Measurements from ENCODE around the gene PRKCD.

PRKCD gene

GRCh38 chr3:53188720-53189119, 27.7 kb downstream of the PRKCD start:
- no peak for DNase-seq

GRCh38 chr3:53189276-53189675, 28.3 kb downstream of the PRKCD start:
- DNase-seq, result no peak

GRCh38 chr3:53190659-53191058, 29.6 kb downstream of the PRKCD start:
- DNase-seq, result no peak

DNA sequence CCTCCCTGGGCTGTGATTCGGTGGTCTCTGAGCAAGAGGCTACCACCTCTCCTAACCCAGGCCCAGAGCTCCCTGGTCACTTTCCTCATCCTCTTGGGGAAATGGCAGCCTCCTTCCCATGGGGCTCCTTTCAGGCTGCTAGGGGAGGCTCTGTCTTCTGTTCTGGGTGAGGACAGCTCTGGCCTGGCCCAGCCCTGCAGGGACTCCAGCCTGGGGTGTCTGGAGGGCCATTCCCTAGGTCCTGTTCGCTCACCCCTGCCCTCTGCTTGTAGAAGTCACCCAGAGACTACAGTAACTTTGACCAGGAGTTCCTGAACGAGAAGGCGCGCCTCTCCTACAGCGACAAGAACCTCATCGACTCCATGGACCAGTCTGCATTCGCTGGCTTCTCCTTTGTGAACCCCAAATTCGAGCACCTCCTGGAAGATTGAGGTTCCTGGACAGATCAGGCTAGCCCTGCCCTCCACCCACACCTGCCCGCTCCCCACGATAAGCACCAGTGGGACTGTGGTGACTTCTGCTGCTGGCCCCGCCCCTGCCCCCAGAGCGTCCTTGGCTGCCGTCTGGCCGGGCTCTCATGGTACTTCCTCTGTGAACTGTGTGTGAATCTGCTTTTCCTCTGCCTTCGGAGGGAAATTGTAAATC, 30.9 kb downstream of the PRKCD start:
- no peak for DNase-seq

GRCh38 chr3:53192608-53193007, 31.6 kb downstream of the PRKCD start:
- no peak for DNase-seq

- DNase-seq, result no peak
These were observed 32.6 kb downstream of the PRKCD start for GRCh38 chr3:53193466-53194209.

GRCh38 chr3:53194210-53195065, 33.4 kb downstream of the PRKCD start:
- DNase-seq, result no peak

DNA sequence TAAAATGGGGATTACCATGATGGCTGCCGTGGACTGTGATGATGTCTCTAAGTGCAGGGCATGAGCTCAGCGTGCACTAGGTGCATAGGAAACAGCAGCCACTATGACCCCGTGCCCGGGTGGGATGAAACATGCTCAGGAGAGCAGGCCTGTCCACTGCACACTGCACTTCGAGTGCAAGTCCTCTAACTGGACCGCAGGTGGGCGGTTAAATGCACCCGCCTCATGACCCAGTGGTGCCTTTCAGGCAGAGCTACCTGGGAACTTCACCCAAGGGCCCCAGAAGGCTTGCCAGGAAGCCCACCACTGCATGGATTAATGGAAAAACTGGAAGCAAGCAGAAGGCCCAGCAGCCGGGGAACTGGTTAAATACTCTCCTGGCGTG, 34.0 kb downstream of the PRKCD start:
- no peak for DNase-seq

DNA sequence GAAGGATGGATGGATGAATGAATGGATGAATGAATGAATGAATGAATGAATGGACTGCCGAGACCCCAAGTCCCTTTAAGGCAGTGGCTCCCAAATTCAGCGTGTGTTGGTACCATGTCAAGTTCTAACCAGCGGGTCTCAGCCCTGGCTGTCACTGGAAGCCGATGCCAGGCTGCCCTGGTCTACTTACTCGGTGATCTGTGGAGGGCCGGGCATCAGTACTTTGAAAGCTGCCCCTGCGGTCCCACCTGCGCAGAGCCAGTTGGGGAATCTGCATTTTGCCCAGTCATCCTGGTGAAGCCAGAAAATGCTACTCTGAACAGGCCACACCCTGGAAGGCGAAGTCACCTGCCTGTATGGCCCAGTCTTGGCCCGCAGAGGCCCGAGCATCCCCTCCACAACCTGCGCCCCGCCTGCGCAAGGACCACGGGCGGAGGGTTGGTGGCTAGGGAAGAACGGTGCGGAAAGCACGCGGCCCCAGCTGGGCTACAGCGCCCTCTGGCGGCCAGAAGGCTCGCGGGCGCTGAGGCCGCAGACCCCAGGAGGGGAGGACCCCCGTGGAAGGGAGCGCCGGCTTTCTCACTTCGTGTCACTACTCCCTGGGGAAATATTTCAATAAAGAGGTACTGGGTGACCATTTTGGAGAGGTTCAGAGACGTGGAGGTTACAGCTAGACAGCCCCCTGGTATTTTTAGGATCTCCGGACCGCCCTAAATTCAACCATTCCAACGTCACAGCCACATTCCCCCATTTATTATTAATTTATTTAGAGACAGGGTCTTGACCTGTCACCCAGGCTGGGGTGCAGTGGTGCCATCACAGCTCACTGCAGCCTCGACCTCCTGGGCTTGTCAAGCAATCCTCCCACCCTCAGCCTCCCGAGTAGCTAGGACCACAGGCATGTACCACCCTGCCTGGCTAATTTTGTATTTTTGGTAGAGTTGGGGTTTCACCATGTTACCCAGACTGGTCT, 34.9 kb downstream of the PRKCD start:
- DNase-seq, result peak in 16 of 51 donors; percentile 10 to 56 (median 21)

- DNase-seq, result peak in 6 of 51 donors; percentile 17 to 26 (median 20)
These were observed 35.8 kb downstream of the PRKCD start for GRCh38 chr3:53196575-53197407.

GRCh38 chr3:53198256-53198977, 37.4 kb downstream of the PRKCD start:
- DNase-seq, result no peak

- no peak for DNase-seq
These were observed 38.0 kb downstream of the PRKCD start for GRCh38 chr3:53198996-53199395.

DNA sequence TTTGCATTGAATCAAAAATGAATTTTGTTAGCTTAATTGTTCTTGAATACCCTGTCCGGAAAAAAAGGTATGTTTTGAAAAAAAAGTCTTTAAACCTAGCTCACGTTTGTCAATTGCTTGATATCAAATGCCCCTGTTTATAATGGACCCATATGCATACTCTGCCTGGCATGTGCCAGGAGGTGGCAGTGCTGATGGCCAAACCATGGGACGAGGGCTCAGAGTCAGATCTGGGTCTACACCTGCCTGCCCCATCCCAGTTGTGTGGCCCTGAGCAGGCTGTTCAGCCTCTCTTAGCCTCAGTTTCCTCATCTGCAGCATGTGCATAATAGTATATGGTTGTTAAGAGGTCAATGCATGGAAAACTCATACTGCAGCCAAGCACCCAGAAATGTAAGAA, 38.8 kb downstream of the PRKCD start:
- DNase-seq, result no peak

DNA sequence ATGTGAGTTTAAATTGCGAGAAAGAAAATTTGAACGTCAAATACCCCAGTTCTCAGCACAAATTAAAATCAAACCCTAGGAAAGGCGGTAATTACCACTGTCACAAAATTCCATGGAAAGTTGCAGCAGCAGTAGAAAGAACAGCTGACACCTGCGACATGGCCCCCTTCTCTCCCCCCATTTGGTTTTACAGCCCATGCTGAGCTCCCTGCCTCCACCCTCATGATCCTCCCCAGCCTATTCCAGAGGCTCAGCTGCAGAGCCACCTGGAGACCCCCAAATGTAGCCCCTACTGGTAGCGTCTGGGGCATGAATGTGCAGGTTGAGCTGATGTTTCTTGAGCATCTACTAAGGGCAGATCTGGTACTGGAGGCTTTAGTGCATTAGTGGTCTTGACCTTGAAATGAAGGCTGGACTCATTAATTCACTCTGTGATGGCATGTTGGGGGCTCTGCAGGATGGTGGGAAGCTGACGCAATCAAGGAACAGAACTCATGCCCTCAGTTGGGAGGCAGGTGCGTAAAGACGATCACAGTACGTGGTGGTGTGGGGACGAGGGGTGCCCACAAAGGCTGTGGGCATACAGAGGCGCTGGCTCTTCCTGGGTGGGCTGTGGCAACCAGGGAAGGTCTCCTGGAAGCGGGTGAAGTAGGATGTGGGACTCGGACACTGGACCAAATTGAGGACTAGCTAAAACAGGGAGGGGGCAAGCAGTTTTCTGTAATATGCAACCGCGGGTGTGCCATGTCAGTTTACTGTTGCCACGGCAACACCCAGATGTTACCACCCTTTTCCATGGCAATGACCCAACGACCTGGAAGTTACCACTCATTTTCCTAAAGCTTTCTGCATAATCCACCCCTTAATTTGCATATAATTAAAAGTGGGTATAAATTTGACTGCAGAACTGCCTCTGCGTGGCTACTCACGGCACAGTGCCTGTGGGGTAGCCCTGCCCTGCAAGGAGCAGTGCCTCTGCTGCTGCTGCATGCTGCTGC, 39.8 kb downstream of the PRKCD start:
- DNase-seq, result no peak

DNA sequence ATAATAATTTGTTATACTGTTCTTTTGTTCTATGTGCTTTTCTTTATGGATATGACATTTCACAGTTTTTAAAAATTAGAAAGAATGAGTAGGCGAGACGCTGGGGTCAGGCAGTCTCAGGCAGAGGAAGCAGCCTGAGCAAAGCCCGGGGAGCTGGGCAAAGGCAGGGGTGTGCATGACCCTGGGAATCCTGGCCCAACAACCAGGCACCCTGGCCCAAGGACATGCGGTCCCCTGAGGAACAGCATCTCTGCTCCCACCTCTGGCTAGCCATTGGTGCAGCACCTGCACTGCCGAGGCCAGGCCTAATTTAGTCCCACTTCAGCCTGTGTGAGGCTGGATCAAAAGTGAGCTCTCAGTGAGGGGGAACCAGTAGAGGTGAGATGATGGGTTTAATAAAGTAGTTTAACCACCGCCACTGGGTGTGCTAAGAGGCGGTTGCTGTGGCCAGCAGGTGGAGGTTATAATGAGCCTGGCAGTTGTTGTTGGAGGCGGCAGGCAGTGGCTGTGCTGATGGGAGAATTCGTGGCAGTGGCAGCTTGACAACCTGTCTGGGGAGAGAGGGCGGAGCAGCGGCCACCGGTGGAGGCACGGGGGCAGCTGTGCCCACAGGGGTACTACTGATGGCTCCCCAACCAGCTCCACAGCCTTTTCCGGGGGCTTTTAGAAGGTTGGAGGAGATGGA, 41.5 kb downstream of the PRKCD start:
- DNase-seq, result no peak

- no peak for DNase-seq
These were observed 51.0 kb downstream of the PRKCD start for GRCh38 chr3:53211706-53212702.

All from hypothalamus (tissue), 51 donors.